ENCODE data around the gene MYBPC3.

The MYBPC3 gene

DNA sequence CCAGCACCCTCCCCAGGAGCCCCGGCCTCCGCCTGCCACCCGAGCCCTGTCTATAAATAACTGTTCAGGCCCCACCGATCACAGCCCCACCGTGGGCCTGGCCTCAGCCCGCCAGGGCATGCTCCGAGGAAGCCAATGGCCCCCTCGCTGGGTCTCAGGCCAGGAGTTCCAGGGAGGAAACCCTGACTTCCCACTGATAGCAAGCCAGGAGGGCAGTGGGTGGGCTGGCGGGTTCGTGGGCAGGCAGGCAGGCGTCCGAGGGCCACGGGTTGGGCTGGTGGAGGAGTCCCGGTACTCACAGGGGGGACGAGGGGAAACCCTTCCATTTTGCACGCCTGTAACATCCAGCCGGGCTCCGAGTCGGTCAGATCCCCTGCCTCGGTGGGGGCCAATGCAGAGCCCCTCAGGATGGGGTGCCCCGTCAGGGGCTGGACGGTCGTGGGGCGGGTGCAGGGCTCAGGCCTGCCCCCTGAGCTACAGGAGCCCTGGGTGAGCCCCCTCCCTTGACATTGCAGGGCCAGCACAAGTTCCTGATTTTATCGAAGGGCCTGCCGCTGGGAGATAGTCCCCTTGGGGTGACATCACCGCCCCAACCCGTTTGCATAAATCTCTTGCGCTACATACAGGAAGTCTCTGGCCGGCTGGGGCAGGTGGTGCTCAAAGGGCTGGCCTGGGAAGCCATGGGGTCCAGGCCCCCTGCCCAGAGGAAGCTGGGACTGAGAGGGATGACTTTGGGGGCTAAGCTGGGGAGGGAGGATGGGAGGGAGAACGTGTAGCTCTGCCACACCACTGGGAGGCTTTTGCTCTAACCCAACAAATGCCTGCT lies 25.7 kb upstream of the MYBPC3 start, which contains the start of gene SPI1:
SPI1 (minus strand) TSS at position 538 of the 826 bp plus-strand sequence; CDS start at position 344, 194 bp downstream.
- TF ChIP-seq, protein P1, sequence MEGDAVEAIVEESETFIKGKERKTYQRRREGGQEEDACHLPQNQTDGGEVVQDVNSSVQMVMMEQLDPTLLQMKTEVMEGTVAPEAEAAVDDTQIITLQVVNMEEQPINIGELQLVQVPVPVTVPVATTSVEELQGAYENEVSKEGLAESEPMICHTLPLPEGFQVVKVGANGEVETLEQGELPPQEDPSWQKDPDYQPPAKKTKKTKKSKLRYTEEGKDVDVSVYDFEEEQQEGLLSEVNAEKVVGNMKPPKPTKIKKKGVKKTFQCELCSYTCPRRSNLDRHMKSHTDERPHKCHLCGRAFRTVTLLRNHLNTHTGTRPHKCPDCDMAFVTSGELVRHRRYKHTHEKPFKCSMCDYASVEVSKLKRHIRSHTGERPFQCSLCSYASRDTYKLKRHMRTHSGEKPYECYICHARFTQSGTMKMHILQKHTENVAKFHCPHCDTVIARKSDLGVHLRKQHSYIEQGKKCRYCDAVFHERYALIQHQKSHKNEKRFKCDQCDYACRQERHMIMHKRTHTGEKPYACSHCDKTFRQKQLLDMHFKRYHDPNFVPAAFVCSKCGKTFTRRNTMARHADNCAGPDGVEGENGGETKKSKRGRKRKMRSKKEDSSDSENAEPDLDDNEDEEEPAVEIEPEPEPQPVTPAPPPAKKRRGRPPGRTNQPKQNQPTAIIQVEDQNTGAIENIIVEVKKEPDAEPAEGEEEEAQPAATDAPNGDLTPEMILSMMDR (IDR thresholded peaks at IDR 0.05; ENCODE audit: low read depth, low read length, missing control alignments), result no peak
- in situ Hi-C loops (cut with HindIII; ENCODE audit: low sequenced_read_pairs), result no loop called here
- DNase-seq (ENCODE audit: low read depth), result no peak
- no peak within 1 kb of the TSS for H3K4me3 ChIP-seq (ENCODE audit: low read depth, low read length)

DNA sequence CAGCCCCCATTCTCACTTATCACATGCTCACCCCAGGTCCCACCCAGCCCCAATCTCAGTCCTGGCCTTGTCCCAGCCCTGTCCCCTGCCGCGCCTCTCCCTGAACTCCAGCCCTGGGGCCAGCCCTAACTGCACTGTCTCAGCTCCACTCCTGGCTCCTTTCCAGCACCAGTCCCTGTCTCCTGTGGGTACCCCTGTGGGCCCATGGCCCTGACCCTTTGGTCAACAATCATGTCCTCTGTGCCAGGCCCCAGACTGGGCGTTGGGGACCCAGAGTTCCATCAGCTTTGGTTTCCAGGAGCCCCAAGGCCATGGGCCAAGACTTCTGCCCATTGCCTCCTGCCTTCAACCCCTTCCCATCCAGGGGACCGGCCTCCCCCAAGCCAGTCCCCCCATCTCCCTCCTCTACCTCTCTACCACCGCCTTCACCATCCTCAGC lies 25.1 kb upstream of the MYBPC3 start:
- TF ChIP-seq, protein P1 (IDR thresholded peaks at IDR 0.05; ENCODE audit: low read depth, low read length, missing control alignments), result no peak
- no peak for DNase-seq (ENCODE audit: low read depth)
- H3K4me3 ChIP-seq (ENCODE audit: low read depth, low read length), result no peak overlapping the region

DNA sequence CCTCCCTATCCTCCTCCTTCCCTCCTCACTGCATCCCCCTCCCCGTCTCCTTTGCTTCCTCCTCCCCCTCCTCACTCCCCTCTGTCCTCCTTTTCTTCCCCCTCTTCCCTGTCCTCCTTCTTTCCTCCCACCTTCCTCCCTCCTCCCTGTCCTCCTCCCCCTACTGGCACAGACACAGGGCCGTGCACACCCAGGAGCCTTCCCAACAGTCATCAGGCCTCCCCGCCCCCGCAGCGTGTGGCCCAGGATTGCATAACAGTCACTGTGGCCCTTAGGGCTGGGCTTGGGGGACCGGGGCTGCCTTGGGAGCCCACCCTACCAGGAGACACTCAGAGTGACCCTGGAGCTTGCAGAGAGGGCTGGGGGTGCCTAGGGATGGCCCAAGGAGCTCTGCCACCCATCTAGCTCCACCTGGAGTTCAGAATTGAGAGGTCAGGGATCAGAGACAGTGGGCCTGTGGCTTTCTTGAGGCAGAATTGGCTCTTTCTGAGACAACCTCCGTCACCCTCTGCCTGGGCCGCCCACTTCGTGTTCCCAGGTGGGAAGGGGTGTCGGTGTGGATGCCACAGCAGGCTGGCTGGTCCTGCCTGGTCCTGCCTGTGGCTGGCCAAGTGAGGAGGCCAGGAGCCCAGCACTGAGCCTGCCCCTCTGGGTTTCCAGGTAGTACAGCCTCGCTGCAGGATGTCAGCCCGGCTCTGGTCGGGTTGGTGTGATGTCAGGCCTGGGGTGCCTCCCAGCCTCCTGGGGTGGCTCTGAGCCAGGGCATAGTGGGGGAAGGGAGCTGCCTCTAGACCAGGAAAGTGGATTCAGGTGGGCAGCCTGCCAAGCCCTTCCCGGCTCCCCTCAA lies 24.2 kb upstream of the MYBPC3 start:
- no peak overlapping the region for H3K4me3 ChIP-seq (ENCODE audit: low read depth, low read length)
- TF ChIP-seq, protein P1 (IDR thresholded peaks at IDR 0.05; ENCODE audit: low read depth, low read length, missing control alignments), result no peak
- in situ Hi-C loops (cut with HindIII; ENCODE audit: low sequenced_read_pairs), result no loop called here
- DNase-seq (ENCODE audit: low read depth), result no peak

More for the DNA sequence above, 25.1 kb upstream of the MYBPC3 start:
- in situ Hi-C loops (cut with HindIII; ENCODE audit: low sequenced_read_pairs), result no loop called here

DNA sequence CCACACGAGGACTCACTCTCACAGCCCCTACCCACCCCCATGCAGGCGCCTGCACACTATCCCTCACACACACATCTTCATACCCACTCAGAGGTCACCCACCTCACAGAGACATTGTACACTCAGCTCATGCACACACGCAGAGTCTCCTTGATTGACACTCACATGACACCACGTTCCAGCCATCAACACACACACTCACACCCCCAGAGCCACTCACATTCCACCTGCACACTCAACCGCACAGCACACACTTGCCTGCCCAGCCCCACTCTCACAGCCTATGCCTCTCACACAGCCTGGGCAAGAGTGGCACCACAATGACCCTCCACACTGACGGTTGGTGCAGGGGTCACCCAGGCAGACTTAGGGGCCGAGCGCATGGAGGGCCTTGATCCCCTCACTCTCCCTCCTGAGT lies 23.6 kb upstream of the MYBPC3 start:
- TF ChIP-seq, protein P1 (IDR thresholded peaks at IDR 0.05; ENCODE audit: low read depth, low read length, missing control alignments), result no peak
- H3K4me3 ChIP-seq (ENCODE audit: low read depth, low read length), result no peak overlapping the region
- in situ Hi-C loops (cut with HindIII; ENCODE audit: low sequenced_read_pairs), result no loop called here
- DNase-seq (ENCODE audit: low read depth), result no peak

DNA sequence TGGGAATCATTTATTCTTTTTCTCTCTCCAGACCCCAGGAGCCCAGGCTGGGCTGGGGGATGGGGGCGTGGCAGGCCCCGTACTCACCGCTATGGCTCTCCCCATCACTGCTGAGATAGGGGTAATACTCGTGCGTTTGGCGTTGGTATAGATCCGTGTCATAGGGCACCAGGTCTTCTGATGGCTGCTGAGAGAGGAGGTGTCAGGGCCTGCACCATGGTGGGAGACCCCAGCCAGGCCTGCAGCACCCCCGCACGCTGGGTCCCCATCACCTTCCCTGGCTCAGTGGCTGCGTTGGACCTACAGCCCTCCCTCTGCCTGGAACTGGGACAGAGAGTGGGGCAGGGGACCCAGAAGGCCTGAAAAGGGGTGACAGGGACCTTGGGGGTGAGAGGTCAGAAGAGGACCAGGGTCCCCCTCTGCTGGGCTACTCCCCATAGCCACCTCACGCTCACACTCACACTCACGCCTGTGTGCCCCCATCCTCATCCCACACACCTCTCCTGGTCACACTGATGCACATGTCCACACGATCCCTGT lies 23.1 kb upstream of the MYBPC3 start:
- no peak for DNase-seq (ENCODE audit: low read depth)
- no peak overlapping the region for H3K4me3 ChIP-seq (ENCODE audit: low read depth, low read length)
- TF ChIP-seq, protein P1 (IDR thresholded peaks at IDR 0.05; ENCODE audit: low read depth, low read length, missing control alignments), result no peak
- in situ Hi-C loops (cut with HindIII; ENCODE audit: low sequenced_read_pairs), result no loop called here

DNA sequence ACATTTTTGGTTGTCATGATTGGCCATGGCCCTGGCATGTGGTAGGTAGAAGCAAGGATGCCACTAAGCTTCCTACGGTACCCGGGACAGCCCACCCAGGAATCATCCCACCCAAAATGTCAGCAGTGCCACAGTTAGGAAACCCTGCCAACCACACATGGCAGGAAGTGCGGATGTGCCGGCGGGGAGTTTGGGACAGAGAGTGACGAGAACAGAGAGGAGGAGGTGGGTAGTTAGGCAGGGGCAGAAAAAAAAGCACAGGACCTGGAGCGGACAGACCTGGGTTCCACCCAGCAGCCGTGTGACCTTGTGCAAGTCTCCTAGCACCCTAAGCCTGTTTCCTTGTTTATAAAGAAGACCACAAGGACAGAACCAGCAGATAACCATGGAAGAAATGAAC lies 22.5 kb upstream of the MYBPC3 start:
- TF ChIP-seq, protein P1 (IDR thresholded peaks at IDR 0.05; ENCODE audit: low read depth, low read length, missing control alignments), result no peak
- in situ Hi-C loops (cut with HindIII; ENCODE audit: low sequenced_read_pairs), result no loop called here
- H3K4me3 ChIP-seq (ENCODE audit: low read depth, low read length), result no peak overlapping the region
- DNase-seq (ENCODE audit: low read depth), result no peak
